Endothelial cell of umbilical vein (primary cell): Measurements from ENCODE around the gene PLXNB1.

ENCODE experiments used
- CTCF ChIP-seq, 2 donors: IDR thresholded peaks; 1 replicate in 1 of 2; 2 replicates in 1 of 2; pipeline ENCODE4 v1.5.1; 2011; ENCODE audit warnings: low read length in 2 of 2, mild to moderate bottlenecking in 2 of 2, moderate library complexity in 2 of 2, control low read depth in 1 of 2, inconsistent platforms in 1 of 2, low read depth in 1 of 2; ENCODE audit not compliant: insufficient read depth in 1 of 2; ENCODE audit errors: extremely low read depth in 1 of 2
- EZH2 ChIP-seq: IDR thresholded peaks from 2 replicates; pipeline ENCODE4 v1.6.1; 2012; ENCODE audit warnings: borderline replicate concordance, low read depth, mild to moderate bottlenecking, moderate library complexity, low read length, inconsistent platforms; ENCODE audit not compliant: severe bottlenecking
- FOS ChIP-seq: IDR thresholded peaks from 2 replicates; pipeline ENCODE4 v1.6.1; 2011; ENCODE audit warnings: mild to moderate bottlenecking, low read length, moderate library complexity, borderline replicate concordance; ENCODE audit not compliant: insufficient read depth
- GATA2 ChIP-seq: IDR thresholded peaks from 2 replicates; pipeline ENCODE4 v1.7.0; 2011; ENCODE audit warnings: low read depth, mild to moderate bottlenecking, moderate library complexity, mixed read lengths, low read length; ENCODE audit not compliant: insufficient read length, insufficient read depth
- JUN ChIP-seq: IDR thresholded peaks from 2 replicates; pipeline ENCODE4 v1.6.1; 2011; ENCODE audit warnings: borderline replicate concordance, low read depth; ENCODE audit not compliant: insufficient read length, insufficient read depth
- MAX ChIP-seq: IDR thresholded peaks from 2 replicates; pipeline ENCODE4 v1.6.1; 2011; ENCODE audit not compliant: insufficient read depth, insufficient read length
- MYC ChIP-seq: IDR thresholded peaks from one replicate; pipeline ENCODE4 v1.6.1; 2011; ENCODE audit warnings: mild to moderate bottlenecking, low read depth, low read length
- POLR2A ChIP-seq: IDR thresholded peaks from 2 replicates; pipeline ENCODE4 v1.6.1; 2012; ENCODE audit warnings: low read depth, mild to moderate bottlenecking, control low read depth, low read length
- POLR2AphosphoS5 ChIP-seq: IDR thresholded peaks from 2 replicates; pipeline ENCODE4 v1.6.1; 2012; ENCODE audit warnings: low read depth, mild to moderate bottlenecking, control low read depth, low read length, moderate library complexity; ENCODE audit not compliant: insufficient read depth

DNA sequence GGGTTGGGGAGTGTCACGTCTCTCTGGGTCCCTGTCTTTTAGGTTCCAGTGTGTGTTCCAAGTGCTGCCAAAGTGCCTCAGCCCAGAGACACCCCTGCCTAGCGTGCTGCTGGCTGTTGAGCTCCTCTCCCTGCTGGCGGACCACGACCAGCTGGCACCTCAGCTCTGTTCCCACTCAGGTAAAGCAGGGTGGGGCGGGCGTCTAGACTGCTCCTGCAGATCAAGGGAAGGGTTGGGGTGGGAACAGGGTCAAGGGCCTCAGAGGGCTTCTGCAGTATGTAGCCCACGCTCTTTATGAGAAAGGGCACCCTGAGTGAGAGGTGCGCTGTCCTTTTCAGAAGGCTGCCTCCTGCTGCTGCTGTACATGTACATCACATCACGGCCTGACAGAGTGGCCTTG, 33.8 kb upstream of the PLXNB1 start:
- no peak for TF ChIP-seq POLR2A
- no peak for TF ChIP-seq CTCF (IDR thresholded peaks at IDR 0.05; ENCODE audit: extremely low read depth in 1 of 2, insufficient read depth in 1 of 2, low read depth in 1 of 2, low read length in 2 of 2)
- no peak for TF ChIP-seq POLR2AphosphoS5
- no peak for TF ChIP-seq EZH2
- no peak for TF ChIP-seq MYC
- no peak for TF ChIP-seq JUN
- TF ChIP-seq MAX, result no peak
- no peak for TF ChIP-seq GATA2
- no peak for TF ChIP-seq FOS
